Measurements from ENCODE around the gene ERBB4. TPM values are rescaled to one million over a fixed set of nuclear protein-coding genes. Genes with fewer than 3 reads are reported as not detected.
"Not testable (repeated sequence)": the region's sequence is repeated elsewhere in the genome, so short reads cannot be mapped to it uniquely, and the experiment has no call there.

Gene ERBB4
- total RNA-seq, 1 donor from 2014 or later = 0.43 TPM

DNA sequence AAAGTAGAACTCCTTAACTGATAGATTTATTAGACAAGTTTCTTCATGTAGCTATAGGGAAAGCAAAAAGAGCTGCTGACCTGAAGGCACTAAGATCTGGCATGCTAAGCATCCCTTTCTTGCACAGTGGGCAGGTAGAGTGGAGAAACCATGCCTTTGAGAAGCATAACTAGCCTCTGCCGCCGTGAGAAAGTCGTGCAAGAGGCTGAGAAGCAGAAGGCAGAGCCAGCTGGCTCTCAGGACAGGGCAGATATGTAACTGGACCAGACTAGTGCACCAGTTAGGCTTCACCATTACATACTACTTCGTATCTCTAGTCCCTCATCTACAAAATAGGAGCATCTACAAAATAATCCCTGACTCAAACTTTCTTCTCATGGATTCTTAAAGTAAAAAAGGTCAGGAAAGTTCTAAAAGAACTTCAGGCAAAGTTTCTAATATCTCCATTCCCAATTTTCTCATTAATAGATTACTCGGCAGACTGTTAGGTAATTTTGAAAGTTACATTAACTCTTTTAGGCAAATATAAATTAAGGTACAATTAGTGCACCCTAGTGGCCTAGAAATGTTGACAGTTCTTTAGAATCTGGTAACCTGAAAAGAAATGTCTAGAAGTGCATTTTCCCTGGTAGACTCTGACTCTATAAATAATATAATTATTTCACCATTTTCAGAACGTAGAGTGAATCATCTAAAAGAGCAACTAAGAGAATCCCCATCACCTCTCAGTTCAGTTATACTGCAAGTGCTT, 10.3 kb downstream of the ERBB4 start:
- no peak for DNase-seq (ENCODE audit: low spot score)

DNA sequence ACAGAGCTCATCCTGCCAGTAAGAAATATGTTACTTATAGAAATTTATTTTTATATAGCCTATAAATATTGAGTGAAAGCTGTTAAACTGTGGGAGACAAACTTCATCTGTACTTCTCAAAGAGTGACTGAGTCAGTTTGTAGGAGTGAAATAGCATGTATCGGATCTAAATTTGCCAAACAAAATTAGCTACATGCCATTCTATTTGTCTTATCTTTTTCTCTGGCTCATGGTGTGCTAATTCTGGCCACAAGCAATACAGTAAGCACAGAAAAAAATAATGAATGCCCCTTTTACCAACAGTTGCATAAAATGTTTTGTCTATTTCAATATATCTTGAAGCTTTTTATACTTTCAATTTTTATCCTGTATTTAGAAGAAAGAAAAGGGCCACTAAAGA, 12.5 kb downstream of the ERBB4 start:
- DNase-seq (ENCODE audit: low spot score) = no peak

DNA sequence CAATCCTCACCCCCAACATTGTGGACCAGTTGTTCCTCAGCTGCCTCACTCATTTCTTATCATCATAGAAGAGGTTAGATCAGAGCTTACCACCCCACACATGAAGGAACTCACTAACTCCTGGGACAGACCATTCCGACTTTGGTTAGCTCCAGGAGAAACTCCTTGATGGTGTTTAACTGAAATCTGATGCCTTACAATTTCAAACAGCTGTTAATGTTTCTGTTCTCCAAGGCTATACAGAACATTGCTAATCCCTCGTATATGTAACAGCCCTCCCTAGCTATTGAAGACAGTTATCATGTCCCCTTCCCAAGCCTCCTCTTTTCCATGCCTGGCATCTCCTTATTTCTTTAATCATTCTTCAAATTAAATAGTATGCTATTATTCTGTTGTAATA, 14.8 kb downstream of the ERBB4 start:
- DNase-seq (ENCODE audit: low spot score) = no peak

DNA sequence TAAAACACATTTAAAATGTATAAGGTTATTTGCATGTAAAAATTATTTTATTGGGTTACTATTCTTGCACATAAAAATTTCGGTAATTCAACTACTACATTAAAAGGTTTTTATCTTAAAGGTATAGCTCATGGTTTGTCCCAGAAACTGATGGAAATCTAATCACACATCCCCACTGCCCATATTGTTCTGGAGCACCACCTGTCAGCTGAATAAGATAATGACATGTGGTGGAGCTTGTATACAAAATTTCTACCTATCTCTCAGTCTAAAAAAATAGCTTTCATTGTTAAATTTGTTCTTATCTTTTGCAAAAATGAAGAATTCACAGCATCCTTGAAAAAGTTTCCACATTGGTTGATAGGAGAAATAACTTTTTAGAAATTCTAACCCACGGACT, 18.3 kb downstream of the ERBB4 start:
- DNase-seq (ENCODE audit: low spot score) = no peak

DNA sequence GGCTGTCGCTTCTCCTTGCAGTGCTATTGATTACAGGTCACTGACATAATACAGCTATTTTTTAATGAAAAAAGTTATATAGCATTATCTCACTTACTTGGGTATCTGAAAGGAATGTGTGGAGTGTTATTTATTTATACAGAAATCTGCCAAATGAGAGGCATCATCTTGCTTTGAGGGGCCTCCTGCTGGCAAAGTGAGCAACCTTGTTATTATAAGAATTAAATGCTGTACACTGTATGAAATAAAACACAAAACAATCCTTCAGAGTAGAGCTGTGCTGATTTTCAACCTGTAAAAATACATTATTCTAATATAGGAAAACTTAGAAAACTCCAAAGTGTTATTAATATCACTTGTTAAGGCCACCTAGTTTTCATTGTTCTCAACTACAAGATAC, 20.9 kb downstream of the ERBB4 start:
- DNase-seq (ENCODE audit: low spot score) = no peak

GRCh38 chr2:212505586-212505985, 33.0 kb downstream of the ERBB4 start:
- no peak for DNase-seq (ENCODE audit: low spot score)

DNA sequence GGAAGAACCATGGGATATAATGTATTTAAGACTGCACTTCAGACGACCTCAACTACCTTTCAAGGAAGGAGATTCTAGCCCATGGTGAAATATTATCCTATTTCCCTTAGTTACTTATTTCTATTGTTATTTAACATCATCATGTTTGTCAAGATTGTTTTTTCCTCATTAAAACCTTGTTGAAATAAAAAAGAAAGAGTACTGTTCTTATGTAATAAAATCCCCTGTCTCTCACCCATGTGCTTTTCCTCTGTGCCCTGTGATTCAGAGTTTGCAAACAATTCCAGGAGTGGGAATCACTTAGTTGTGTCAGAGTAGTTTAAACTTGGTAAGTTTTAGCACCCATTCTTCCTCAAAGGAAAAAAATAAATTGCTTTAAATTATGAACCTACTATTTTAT, 43.6 kb downstream of the ERBB4 start:
- no peak for DNase-seq (ENCODE audit: low spot score)

DNA sequence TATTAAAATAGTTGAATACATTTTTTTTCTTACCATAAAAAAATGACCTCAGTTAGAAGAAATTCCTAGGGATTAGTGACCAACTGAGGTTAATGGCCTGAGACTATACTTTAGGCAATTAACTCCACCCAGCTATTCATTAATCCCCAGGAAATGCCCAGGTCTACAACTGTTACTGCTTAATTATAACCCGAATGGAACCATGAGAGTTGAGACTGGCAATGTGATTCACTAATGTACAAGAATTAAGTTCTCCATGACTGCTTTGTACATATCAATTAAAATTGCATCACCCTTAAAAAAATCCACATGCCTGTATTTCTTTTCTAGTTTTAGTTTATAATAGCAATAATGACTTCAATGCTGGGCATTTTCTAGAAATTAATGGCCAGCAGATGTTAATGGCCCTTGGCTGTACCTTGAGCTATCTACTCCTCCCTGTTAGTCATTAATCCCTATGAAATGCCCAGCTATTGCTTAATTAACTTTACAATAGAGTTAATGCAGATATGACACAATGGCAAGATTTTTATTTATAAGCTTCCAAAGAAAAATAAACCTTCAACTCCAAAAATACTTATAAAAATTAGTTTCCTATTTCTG, 44.1 kb downstream of the ERBB4 start:
- DNase-seq (ENCODE audit: low spot score) = no peak

- DNase-seq (ENCODE audit: low spot score) = no peak
Measured at GRCh38 chr2:212489719-212490346, 48.8 kb downstream of the ERBB4 start.

DNA sequence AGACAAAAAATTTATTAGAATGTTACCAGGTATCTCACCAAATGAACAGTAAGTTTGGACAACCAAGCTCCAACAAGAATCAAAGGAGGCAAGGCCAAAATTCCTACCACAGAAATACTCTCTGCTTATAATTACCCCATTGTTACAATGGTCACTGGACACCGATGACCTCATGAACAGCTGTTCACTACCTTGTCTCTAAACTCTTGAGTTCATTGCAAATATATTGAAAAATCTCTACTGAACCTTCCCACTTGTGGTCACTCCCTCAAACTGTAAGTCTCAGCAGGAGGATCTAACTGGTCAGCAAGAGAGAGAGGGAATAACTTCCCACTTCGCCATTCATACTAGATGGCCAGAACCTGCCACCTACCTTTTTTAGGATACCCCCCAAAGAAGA, 50.0 kb downstream of the ERBB4 start:
- no peak for DNase-seq (ENCODE audit: low spot score)

DNA sequence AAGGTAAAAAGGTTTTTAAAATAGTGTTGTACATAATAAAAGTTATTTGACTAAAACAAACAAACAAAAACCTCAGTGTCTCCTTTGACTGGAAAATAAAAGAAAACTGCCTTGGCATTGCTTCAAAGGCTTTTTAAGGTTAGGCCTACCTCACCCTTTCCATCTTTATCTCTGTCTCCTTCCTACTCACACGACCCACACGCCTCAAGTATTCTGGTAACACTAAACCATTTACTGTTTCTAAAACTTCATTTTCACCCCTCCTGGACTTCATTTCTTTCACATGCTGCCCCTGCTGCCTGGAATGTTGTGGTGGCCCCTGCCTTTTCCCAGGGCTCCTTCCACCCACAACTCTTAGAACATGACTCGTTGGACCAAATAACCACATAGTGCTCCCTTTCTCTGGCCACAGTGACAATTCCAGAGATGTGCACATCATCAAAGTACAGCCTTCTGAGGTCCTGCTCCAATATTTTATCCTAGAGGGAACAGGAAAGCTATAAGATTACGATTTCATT, 54.0 kb downstream of the ERBB4 start:
- DNase-seq (ENCODE audit: low spot score) = no peak

- no peak for DNase-seq (ENCODE audit: low spot score)
Measured at GRCh38 chr2:212480447-212480846, 58.2 kb downstream of the ERBB4 start.

DNA sequence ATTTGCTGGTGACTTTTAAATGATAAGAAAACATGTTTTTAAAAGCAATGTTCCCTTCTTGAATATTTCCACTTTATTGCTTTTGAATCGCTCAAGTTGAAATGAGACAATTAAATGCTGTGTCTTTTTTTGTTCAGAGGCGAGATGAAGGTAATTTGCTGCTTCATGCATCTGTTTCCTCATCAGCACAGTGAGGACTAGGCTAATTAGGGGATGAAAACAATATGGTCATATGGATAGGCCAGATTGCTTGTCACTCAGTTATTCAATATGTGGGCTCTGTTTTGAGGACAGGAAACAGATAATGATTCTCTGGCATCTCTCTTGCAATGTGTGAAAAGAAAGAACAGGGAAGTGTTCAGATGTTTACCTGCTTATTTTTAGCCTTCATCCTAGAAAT, 61.0 kb downstream of the ERBB4 start:
- DNase-seq (ENCODE audit: low spot score) = no peak

- no peak for DNase-seq (ENCODE audit: low spot score)
Measured at GRCh38 chr2:212473211-212473610, 65.4 kb downstream of the ERBB4 start.

GRCh38 chr2:212467551-212467950, 71.1 kb downstream of the ERBB4 start:
- not testable (repeated sequence) for DNase-seq (ENCODE audit: low spot score)

- DNase-seq (ENCODE audit: low spot score) = no peak
Measured at GRCh38 chr2:212465456-212465855, 73.1 kb downstream of the ERBB4 start.

DNA sequence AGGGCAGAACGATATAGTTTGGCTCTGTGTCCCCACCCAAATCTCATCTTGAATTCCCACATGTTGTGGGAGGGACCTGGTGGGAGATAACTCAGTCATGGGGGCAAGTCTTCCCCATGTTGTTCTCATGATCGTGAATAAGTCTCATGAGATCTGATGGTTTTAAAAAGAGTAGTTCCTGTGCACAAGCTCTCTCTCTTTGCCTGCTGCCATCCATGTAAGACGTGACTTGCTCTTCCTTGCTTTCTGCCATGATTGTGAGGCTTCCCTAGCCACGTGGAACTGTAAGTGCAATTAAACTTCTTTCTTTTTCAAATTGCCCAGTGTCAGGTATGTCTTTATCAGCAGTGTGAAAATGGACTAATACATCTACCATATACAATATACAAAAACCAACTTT, 76.9 kb downstream of the ERBB4 start:
- DNase-seq (ENCODE audit: low spot score) = not testable (repeated sequence)

DNA sequence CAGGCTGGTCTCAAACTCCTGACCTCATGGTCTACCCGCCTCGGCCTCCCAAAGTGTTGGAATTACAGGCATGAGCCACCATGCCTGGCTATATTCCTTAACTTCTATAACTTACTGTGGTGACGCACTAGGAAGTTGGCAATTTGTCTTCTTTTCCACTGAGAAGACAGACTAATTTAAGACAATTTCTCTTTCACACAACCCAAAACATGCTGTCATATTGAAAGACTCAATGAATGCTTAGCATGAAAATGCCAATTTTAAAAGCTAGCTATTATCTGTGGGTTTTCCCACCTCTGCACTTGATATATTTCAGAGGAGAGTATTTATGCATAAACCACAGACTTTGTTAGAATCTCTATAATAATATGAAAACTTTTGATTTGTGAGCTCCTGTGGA, 84.5 kb downstream of the ERBB4 start:
- DNase-seq (ENCODE audit: low spot score) = no peak

DNA sequence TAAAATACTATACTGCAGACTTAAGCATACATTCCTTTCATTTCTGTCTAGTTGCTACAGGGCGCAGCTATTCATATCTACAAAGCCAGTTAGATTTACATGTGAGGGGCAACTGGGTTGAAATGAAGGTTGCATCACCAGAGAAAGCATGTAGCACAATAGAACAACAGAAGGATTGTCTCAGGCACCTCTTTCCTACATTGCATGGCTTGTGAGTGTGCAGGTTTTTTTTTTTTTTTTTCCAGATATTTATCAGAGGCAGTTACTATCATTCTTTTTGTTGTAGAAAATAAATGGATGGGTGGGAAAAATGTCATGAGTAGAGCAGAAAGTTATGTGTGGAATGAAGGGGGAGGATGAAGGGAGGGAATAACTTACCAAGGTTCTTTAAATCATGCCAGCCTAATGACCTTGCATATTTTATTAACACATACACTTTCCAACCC, 86.8 kb downstream of the ERBB4 start:
- no peak for DNase-seq (ENCODE audit: low spot score)

GRCh38 chr2:212448698-212449097, 89.9 kb downstream of the ERBB4 start:
- no peak for DNase-seq (ENCODE audit: low spot score)

DNA sequence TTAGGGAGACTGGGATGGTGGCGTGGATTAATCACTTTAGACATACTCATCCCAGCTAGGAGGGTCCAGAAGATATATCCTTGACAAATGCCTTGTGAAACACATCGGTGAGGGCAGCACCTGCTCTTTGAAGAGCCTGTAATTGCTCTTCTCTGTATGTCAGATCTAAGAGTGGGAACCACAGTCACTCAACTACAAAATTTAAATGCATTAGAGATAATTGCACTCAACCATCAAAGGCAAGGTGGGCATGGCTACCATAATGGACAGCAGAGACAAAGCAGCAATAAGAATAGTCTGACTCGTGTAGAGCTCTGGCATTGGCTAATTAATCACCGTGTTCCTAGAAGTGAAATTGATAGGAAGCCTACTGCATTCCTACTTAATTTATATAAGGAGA, 96.8 kb downstream of the ERBB4 start:
- DNase-seq (ENCODE audit: low spot score) = no peak

GRCh38 chr2:212441141-212441540, 97.5 kb downstream of the ERBB4 start:
- no peak for DNase-seq (ENCODE audit: low spot score)
